ENCODE results near the gene KRTAP17-1. TPM values are rescaled to one million over a fixed set of nuclear protein-coding genes. Genes with fewer than 3 reads are reported as not detected.

The KRTAP17-1 gene
- total RNA-seq, 2 experiments from 2014 or later, result not detected

- H3K27ac Mint-ChIP-seq, result peak overlapping the region; percentile 78
Observed at GRCh38 chr17:41340494-41340893, 25.0 kb upstream of the KRTAP17-1 start.

GRCh38 chr17:41339571-41340172 lies 24.2 kb upstream of the KRTAP17-1 start:
- Mint-ChIP-seq H3K4me1 (peaks cover 46% of the 10 kb centered on the region), H3K27ac (peak overlapping the region; percentile 56), H3K36me3 (peaks cover 18% of the 10 kb centered on the region), H3K9me3 (ENCODE audit: low read depth) (peaks cover 8% of the 10 kb centered on the region), H3K27me3 (peaks cover 2% of the 10 kb centered on the region), H3K4me3 (no peak overlapping the region)
- CTCF ChIA-PET, result interaction anchor here (1.2 to 2.6 kb wide), 7 partner anchors 9 to 326 kb away, joined by 3 to 10 read pairs (median 5); no protein-coding TSS in a partner anchor
- DNase-seq (peak; percentile 38), ATAC-seq (no peak)

More at GRCh38 chr17:41340494-41340893, 25.0 kb upstream of the KRTAP17-1 start:
- CTCF ChIA-PET, result interaction anchor here (1.0 to 2.6 kb wide), 4 partner anchors 8 to 325 kb away, joined by 3 to 10 read pairs (median 4); no protein-coding TSS in a partner anchor
- peaks cover 40% of the 10 kb centered on the region for H3K4me1 Mint-ChIP-seq
- peaks cover 2% of the 10 kb centered on the region for H3K27me3 Mint-ChIP-seq
- peaks cover 18% of the 10 kb centered on the region for H3K36me3 Mint-ChIP-seq
- peaks cover 8% of the 10 kb centered on the region for H3K9me3 Mint-ChIP-seq (ENCODE audit: low read depth)
- DNase-seq (peak; percentile 40), ATAC-seq (no peak)
- no peak overlapping the region for H3K4me3 Mint-ChIP-seq

- Mint-ChIP-seq H3K4me3 (no peak overlapping the region), H3K9me3 (ENCODE audit: low read depth) (peaks cover 8% of the 10 kb centered on the region), H3K4me1 (peaks cover 51% of the 10 kb centered on the region)
Observed at GRCh38 chr17:41338961-41339485, 23.5 kb upstream of the KRTAP17-1 start.

DNA sequence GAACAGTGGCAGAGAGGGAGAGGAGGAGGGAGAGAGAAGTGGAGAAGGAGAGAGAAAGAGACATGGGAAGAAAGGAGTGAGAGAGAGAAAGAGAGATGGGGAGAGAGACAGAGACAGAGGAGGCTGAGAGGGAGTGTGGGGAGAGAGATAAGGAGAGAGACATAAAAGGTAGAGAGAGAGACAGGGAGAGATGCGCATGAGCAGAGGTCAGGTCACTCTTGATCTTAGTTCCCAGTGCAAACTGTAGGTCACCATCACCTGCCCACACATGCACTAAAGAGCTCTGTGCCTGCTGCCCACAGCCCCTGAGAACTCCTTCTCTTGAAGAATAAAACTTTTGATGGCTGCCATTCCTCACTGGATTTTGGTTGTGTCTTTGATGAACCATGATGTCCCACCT lies 20.2 kb upstream of the KRTAP17-1 start:
- DNase-seq (peak; percentile 21), ATAC-seq (no peak)
- Mint-ChIP-seq H3K4me1 (peaks cover 37% of the 10 kb centered on the region), H3K36me3 (no peaks in the 10 kb centered on the region), H3K9me3 (ENCODE audit: low read depth) (no peaks in the 10 kb centered on the region), H3K27me3 (peaks cover 2% of the 10 kb centered on the region), H3K4me3 (no peak overlapping the region), H3K27ac (no peak overlapping the region)
- CTCF ChIA-PET, result no interaction called here

More at GRCh38 chr17:41338961-41339485, 23.5 kb upstream of the KRTAP17-1 start:
- peak; percentile 46 for DNase-seq
- H3K27ac Mint-ChIP-seq, result peak overlapping the region; percentile 56
- peak; percentile 41 for ATAC-seq
- H3K36me3 Mint-ChIP-seq, result peaks cover 18% of the 10 kb centered on the region
- CTCF ChIA-PET, result interaction anchor here (1.2 to 2.6 kb wide), 8 partner anchors 10 to 327 kb away, joined by 3 to 10 read pairs (median 5); no protein-coding TSS in a partner anchor
- H3K27me3 Mint-ChIP-seq, result peaks cover 2% of the 10 kb centered on the region

GRCh38 chr17:41334385-41335305 lies 19.1 kb upstream of the KRTAP17-1 start:
- Mint-ChIP-seq H3K27ac (no peak overlapping the region), H3K4me1 (peaks cover 26% of the 10 kb centered on the region), H3K27me3 (peaks cover 2% of the 10 kb centered on the region), H3K36me3 (no peaks in the 10 kb centered on the region), H3K9me3 (ENCODE audit: low read depth) (no peaks in the 10 kb centered on the region), H3K4me3 (no peak overlapping the region)
- ATAC-seq (no peak), DNase-seq (peak; percentile 34)
- CTCF ChIA-PET, result no interaction called here

DNA sequence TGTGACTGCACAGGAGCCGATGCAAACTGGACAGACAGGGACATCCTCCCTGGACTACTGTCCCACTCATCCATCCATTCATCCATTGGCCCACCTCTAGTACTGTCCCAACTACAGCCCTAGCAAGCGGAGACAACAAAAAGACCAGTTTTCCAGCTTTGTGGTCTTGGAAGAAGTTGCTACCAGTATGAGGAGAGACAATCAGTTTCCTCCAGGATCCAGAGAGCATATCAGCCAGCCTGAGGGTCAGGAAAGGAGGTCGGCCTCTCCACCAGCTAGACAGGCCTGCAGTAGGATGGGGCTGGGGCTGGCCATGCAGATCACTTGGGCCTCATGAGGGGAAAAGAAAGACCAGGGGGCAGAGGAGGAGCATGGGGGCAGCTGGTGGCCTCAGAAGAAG lies 18.3 kb upstream of the KRTAP17-1 start:
- CTCF ChIA-PET, result interaction anchor here (0.7 kb wide), 1 partner anchor 315 kb away, joined by 3 read pairs; no protein-coding TSS in a partner anchor
- H3K27ac Mint-ChIP-seq, result no peak overlapping the region
- peaks cover 18% of the 10 kb centered on the region for H3K4me1 Mint-ChIP-seq
- DNase-seq (peak; percentile 26), ATAC-seq (no peak)
- peaks cover 2% of the 10 kb centered on the region for H3K27me3 Mint-ChIP-seq
- no peaks in the 10 kb centered on the region for H3K9me3 Mint-ChIP-seq (ENCODE audit: low read depth)
- H3K36me3 Mint-ChIP-seq, result no peaks in the 10 kb centered on the region
- H3K4me3 Mint-ChIP-seq, result no peak overlapping the region

GRCh38 chr17:41333098-41333497 lies 17.6 kb upstream of the KRTAP17-1 start:
- peak; percentile 22 for DNase-seq
- no peak overlapping the region for H3K4me3 Mint-ChIP-seq
- no peaks in the 10 kb centered on the region for H3K36me3 Mint-ChIP-seq
- peaks cover 15% of the 10 kb centered on the region for H3K4me1 Mint-ChIP-seq
- CTCF ChIA-PET, result interaction anchor here (0.7 to 1.4 kb wide), 2 partner anchors 11 to 315 kb away, joined by 3 to 5 read pairs; no protein-coding TSS in a partner anchor
- no peaks in the 10 kb centered on the region for H3K9me3 Mint-ChIP-seq (ENCODE audit: low read depth)
- no peak overlapping the region for H3K27ac Mint-ChIP-seq
- no peak for ATAC-seq
- no peaks in the 10 kb centered on the region for H3K27me3 Mint-ChIP-seq

GRCh38 chr17:41332239-41332638 lies 16.7 kb upstream of the KRTAP17-1 start:
- Mint-ChIP-seq H3K9me3 (ENCODE audit: low read depth) (no peaks in the 10 kb centered on the region), H3K27ac (no peak overlapping the region), H3K4me3 (no peak overlapping the region), H3K27me3 (no peaks in the 10 kb centered on the region), H3K4me1 (peaks cover 12% of the 10 kb centered on the region), H3K36me3 (no peaks in the 10 kb centered on the region)
- ATAC-seq, result no peak
- peak; percentile 25 for DNase-seq
- CTCF ChIA-PET, result interaction anchor here (1.4 kb wide), 1 partner anchor 10 kb away, joined by 5 read pairs; no protein-coding TSS in a partner anchor

- Mint-ChIP-seq H3K27ac (no peak overlapping the region), H3K9me3 (ENCODE audit: low read depth) (no peaks in the 10 kb centered on the region), H3K4me3 (no peak overlapping the region), H3K4me1 (peaks cover 15% of the 10 kb centered on the region), H3K36me3 (no peaks in the 10 kb centered on the region), H3K27me3 (no peaks in the 10 kb centered on the region)
- CTCF ChIA-PET, result interaction anchor here (1.4 to 1.9 kb wide), 2 partner anchors 9 to 218 kb away, joined by 5 to 6 read pairs; no protein-coding TSS in a partner anchor
- DNase-seq (peak; percentile 28), ATAC-seq (no peak)
Observed at GRCh38 chr17:41331606-41332005, 16.1 kb upstream of the KRTAP17-1 start.

- H3K9me3 Mint-ChIP-seq (ENCODE audit: low read depth), result no peaks in the 10 kb centered on the region
- H3K27me3 Mint-ChIP-seq, result no peaks in the 10 kb centered on the region
- CTCF ChIA-PET, result interaction anchor here (0.9 to 1.7 kb wide), 5 partner anchors 8 to 106 kb away, joined by 3 to 6 read pairs (median 4); partner anchors contain the start of gene KRTAP16-1
- H3K36me3 Mint-ChIP-seq, result no peaks in the 10 kb centered on the region
- ATAC-seq (peak; percentile 23), DNase-seq (peak; percentile 44)
- no peak overlapping the region for H3K4me3 Mint-ChIP-seq
- H3K27ac Mint-ChIP-seq, result no peak overlapping the region
- H3K4me1 Mint-ChIP-seq, result peaks cover 9% of the 10 kb centered on the region
Observed at GRCh38 chr17:41329279-41329948, 13.9 kb upstream of the KRTAP17-1 start.

- Mint-ChIP-seq H3K9me3 (ENCODE audit: low read depth) (no peaks in the 10 kb centered on the region), H3K4me1 (peaks cover 5% of the 10 kb centered on the region), H3K4me3 (no peak overlapping the region), H3K27ac (no peak overlapping the region), H3K36me3 (no peaks in the 10 kb centered on the region), H3K27me3 (no peaks in the 10 kb centered on the region)
- DNase-seq (peak; percentile 31), ATAC-seq (no peak)
- CTCF ChIA-PET, result interaction anchor here (0.7 to 1.7 kb wide), 3 partner anchors 9 to 20 kb away, joined by 3 to 6 read pairs (median 4); partner anchors contain the start of gene KRTAP16-1
Observed at GRCh38 chr17:41328207-41328606, 12.7 kb upstream of the KRTAP17-1 start.

GRCh38 chr17:41327411-41328120 lies 12.1 kb upstream of the KRTAP17-1 start:
- ATAC-seq (no peak), DNase-seq (peak; percentile 29)
- Mint-ChIP-seq H3K4me3 (no peak overlapping the region), H3K36me3 (no peaks in the 10 kb centered on the region), H3K9me3 (ENCODE audit: low read depth) (no peaks in the 10 kb centered on the region), H3K27ac (no peak overlapping the region), H3K27me3 (no peaks in the 10 kb centered on the region), H3K4me1 (peaks cover 5% of the 10 kb centered on the region)
- CTCF ChIA-PET, result interaction anchor here (0.7 kb wide), 1 partner anchor 12 kb away, joined by 3 read pairs; no protein-coding TSS in a partner anchor
